Measurements from ENCODE around the gene SENP6. TPM values are rescaled to one million over a fixed set of nuclear protein-coding genes. Genes with fewer than 3 reads are reported as not detected.
"Not testable (repeated sequence)": the region's sequence is repeated elsewhere in the genome, so short reads cannot be mapped to it uniquely, and the experiment has no call there.

Gene SENP6
- polyA plus RNA-seq, 1 donor (not counting 4 experiments of a cell fraction or from before 2014, with no cell fraction given), result 41.1 TPM

GRCh38 chr6:75673884-75674283 lies 72.2 kb downstream of the SENP6 start:
- Histone ChIP-seq H3K4me1 (ENCODE audit: control insufficient read depth, extremely low read depth, insufficient read depth, low read length) (no peaks in the 10 kb centered on the region), H3K9me3 (ENCODE audit: control insufficient read depth, low read depth, low read length) (no peaks in the 10 kb centered on the region), H4K20me1 (ENCODE audit: control insufficient read depth, extremely low read depth, insufficient read depth, low read length) (no peaks in the 10 kb centered on the region), H3K9ac (ENCODE audit: control insufficient read depth, extremely low read depth, insufficient read depth, low read length) (no peak overlapping the region), H2AFZ (ENCODE audit: control insufficient read depth, low read length) (no peak overlapping the region), H3K27me3 (ENCODE audit: control insufficient read depth, extremely low read depth, insufficient read depth, low read length) (no peaks in the 10 kb centered on the region), H3K4me2 (ENCODE audit: control insufficient read depth, extremely low read depth, insufficient read depth, low read depth, low read length) (no peak overlapping the region), H3K79me2 (ENCODE audit: control insufficient read depth, insufficient read depth, low read length) (no peaks in the 10 kb centered on the region), H3K36me3 (ENCODE audit: control insufficient read depth in 2 of 2, extremely low read depth in 1 of 2, insufficient read depth in 2 of 2, low read length in 2 of 2) (peaks cover 5 to 13% of the 10 kb centered on the region in 2 experiments), H3K27ac (ENCODE audit: control insufficient read depth, insufficient read depth, low read length) (no peak overlapping the region), H3K9me1 (ENCODE audit: control insufficient read depth, extremely low read depth, insufficient read depth, low read length) (peaks cover 2% of the 10 kb centered on the region), H3K4me3 (ENCODE audit: control insufficient read depth in 2 of 3, extremely low read depth in 1 of 3, insufficient read depth in 2 of 3, low read depth in 1 of 3, low read length in 3 of 3) (no peak overlapping the region)
- no peak for TF ChIP-seq CTCF (optimal IDR thresholded peaks at IDR 0.05 in 1 of 3, IDR thresholded peaks at IDR 0.05 in 1 of 3, conservative IDR thresholded peaks at IDR 0.05 in 1 of 3; ENCODE audit: extremely low read depth in 1 of 3, insufficient read depth in 2 of 3, low read length in 3 of 3)
- no peak for TF ChIP-seq EZH2 (IDR thresholded peaks at IDR 0.05; ENCODE audit: low read length)
- no peak for FAIRE-seq
- DNase-seq (ENCODE audit: low read depth, low spot score), result no peak
- dilution Hi-C loops (cut with MboI; ENCODE audit: extremely low pct_ligation_motif_present, low sequenced_read_pairs), result no loop called here

- dilution Hi-C loops (cut with MboI; ENCODE audit: extremely low pct_ligation_motif_present, low sequenced_read_pairs), result no loop called here
- Histone ChIP-seq H4K20me1 (ENCODE audit: control insufficient read depth, extremely low read depth, insufficient read depth, low read length) (no peaks in the 10 kb centered on the region), H2AFZ (ENCODE audit: control insufficient read depth, low read length) (no peak overlapping the region), H3K4me1 (ENCODE audit: control insufficient read depth, extremely low read depth, insufficient read depth, low read length) (no peaks in the 10 kb centered on the region), H3K4me3 (ENCODE audit: control insufficient read depth in 2 of 3, extremely low read depth in 1 of 3, insufficient read depth in 2 of 3, low read depth in 1 of 3, low read length in 3 of 3) (no peak overlapping the region), H3K36me3 (ENCODE audit: control insufficient read depth in 2 of 2, extremely low read depth in 1 of 2, insufficient read depth in 2 of 2, low read length in 2 of 2) (peaks cover 9 to 20% of the 10 kb centered on the region in 2 experiments), H3K9me3 (ENCODE audit: control insufficient read depth, low read depth, low read length) (no peaks in the 10 kb centered on the region), H3K4me2 (ENCODE audit: control insufficient read depth, extremely low read depth, insufficient read depth, low read depth, low read length) (no peak overlapping the region), H3K79me2 (ENCODE audit: control insufficient read depth, insufficient read depth, low read length) (no peaks in the 10 kb centered on the region), H3K27me3 (ENCODE audit: control insufficient read depth, extremely low read depth, insufficient read depth, low read length) (no peaks in the 10 kb centered on the region), H3K9me1 (ENCODE audit: control insufficient read depth, extremely low read depth, insufficient read depth, low read length) (peaks cover 2% of the 10 kb centered on the region), H3K9ac (ENCODE audit: control insufficient read depth, extremely low read depth, insufficient read depth, low read length) (no peak overlapping the region), H3K27ac (ENCODE audit: control insufficient read depth, insufficient read depth, low read length) (no peak overlapping the region)
- no peak for TF ChIP-seq EZH2 (IDR thresholded peaks at IDR 0.05; ENCODE audit: low read length)
- TF ChIP-seq CTCF (optimal IDR thresholded peaks at IDR 0.05 in 1 of 3, IDR thresholded peaks at IDR 0.05 in 1 of 3, conservative IDR thresholded peaks at IDR 0.05 in 1 of 3; ENCODE audit: extremely low read depth in 1 of 3, insufficient read depth in 2 of 3, low read length in 3 of 3), result no peak
- DNase-seq (ENCODE audit: low read depth, low spot score) (no peak), FAIRE-seq (no peak)
Measured at GRCh38 chr6:75676377-75676776, 74.7 kb downstream of the SENP6 start.

- H3K4me2 ChIP-seq (ENCODE audit: control insufficient read depth, extremely low read depth, insufficient read depth, low read depth, low read length); FAIRE-seq; H3K4me3 ChIP-seq (ENCODE audit: control insufficient read depth in 2 of 3, extremely low read depth in 1 of 3, insufficient read depth in 2 of 3, low read depth in 1 of 3, low read length in 3 of 3); H3K79me2 ChIP-seq (ENCODE audit: control insufficient read depth, insufficient read depth, low read length); H3K9ac ChIP-seq (ENCODE audit: control insufficient read depth, extremely low read depth, insufficient read depth, low read length); H3K27ac ChIP-seq (ENCODE audit: control insufficient read depth, insufficient read depth, low read length); dilution Hi-C loops (cut with MboI; ENCODE audit: extremely low pct_ligation_motif_present, low sequenced_read_pairs); H2AFZ ChIP-seq (ENCODE audit: control insufficient read depth, low read length); H3K4me1 ChIP-seq (ENCODE audit: control insufficient read depth, extremely low read depth, insufficient read depth, low read length); H3K9me3 ChIP-seq (ENCODE audit: control insufficient read depth, low read depth, low read length); DNase-seq (ENCODE audit: low read depth, low spot score); H3K27me3 ChIP-seq (ENCODE audit: control insufficient read depth, extremely low read depth, insufficient read depth, low read length); H3K9me1 ChIP-seq (ENCODE audit: control insufficient read depth, extremely low read depth, insufficient read depth, low read length); H4K20me1 ChIP-seq (ENCODE audit: control insufficient read depth, extremely low read depth, insufficient read depth, low read length): not testable (repeated sequence)
- H3K36me3 ChIP-seq (ENCODE audit: control insufficient read depth in 2 of 2, extremely low read depth in 1 of 2, insufficient read depth in 2 of 2, low read length in 2 of 2), result peaks cover 8 to 23% of the 10 kb centered on the region in 2 experiments
Measured at GRCh38 chr6:75682548-75682947, 80.9 kb downstream of the SENP6 start.

GRCh38 chr6:75683005-75683404 lies 81.3 kb downstream of the SENP6 start:
- H3K27ac ChIP-seq (ENCODE audit: control insufficient read depth, insufficient read depth, low read length); H3K9me3 ChIP-seq (ENCODE audit: control insufficient read depth, low read depth, low read length); H3K79me2 ChIP-seq (ENCODE audit: control insufficient read depth, insufficient read depth, low read length); H3K4me3 ChIP-seq (ENCODE audit: control insufficient read depth in 2 of 3, extremely low read depth in 1 of 3, insufficient read depth in 2 of 3, low read depth in 1 of 3, low read length in 3 of 3); H3K27me3 ChIP-seq (ENCODE audit: control insufficient read depth, extremely low read depth, insufficient read depth, low read length); FAIRE-seq; H3K4me1 ChIP-seq (ENCODE audit: control insufficient read depth, extremely low read depth, insufficient read depth, low read length); dilution Hi-C loops (cut with MboI; ENCODE audit: extremely low pct_ligation_motif_present, low sequenced_read_pairs); H3K4me2 ChIP-seq (ENCODE audit: control insufficient read depth, extremely low read depth, insufficient read depth, low read depth, low read length); H4K20me1 ChIP-seq (ENCODE audit: control insufficient read depth, extremely low read depth, insufficient read depth, low read length); H3K9me1 ChIP-seq (ENCODE audit: control insufficient read depth, extremely low read depth, insufficient read depth, low read length); DNase-seq (ENCODE audit: low read depth, low spot score); H3K9ac ChIP-seq (ENCODE audit: control insufficient read depth, extremely low read depth, insufficient read depth, low read length); H2AFZ ChIP-seq (ENCODE audit: control insufficient read depth, low read length): not testable (repeated sequence)
- peaks cover 5 to 18% of the 10 kb centered on the region in 2 experiments for H3K36me3 ChIP-seq (ENCODE audit: control insufficient read depth in 2 of 2, extremely low read depth in 1 of 2, insufficient read depth in 2 of 2, low read length in 2 of 2)

All from keratinocyte (primary cell).